NCI-H345 (cell line): ENCODE measurements around the gene GRIA1.

Experiments used
- DNase-seq: peaks from one replicate; lab custom pipeline; 2025; lab: John Stamatoyannopoulos, UW

The GRIA1 gene

DNA sequence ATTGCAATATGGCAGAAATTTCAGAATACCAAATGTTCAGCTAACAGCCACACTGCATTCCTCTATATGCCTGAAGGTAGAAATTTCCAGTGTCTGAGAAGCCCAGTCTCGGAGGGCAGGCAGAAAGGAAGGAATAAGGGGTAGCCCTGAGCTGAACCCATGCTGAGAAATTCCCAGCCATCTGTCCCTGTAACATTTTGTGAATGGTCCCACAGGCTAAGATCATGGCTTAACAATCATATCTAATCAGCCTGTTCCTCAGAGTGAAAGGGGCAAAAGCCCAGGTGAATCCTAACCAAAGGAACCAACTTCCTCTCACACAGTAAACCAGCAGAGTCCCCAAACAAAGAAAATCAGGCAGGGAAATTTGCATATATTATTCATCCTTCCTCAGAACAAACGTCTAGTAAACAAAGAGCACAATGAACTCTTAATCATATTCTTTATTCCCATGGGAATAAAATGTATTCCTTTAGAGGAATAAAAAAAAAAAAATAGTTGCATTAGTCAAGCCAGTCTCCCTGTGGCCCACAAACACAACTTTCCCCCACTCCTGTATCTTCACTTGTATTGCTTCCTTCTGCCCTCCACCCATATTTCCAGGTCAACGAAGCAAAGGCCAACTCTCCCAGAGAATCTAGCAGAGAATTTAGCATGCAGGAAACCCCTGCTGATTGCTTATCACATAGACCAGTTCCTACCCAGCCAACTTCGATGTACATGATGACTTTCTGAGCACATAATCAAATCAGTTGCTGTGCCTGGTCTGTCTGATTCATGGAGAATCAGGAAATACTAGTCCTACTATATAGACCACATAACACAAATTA, 290.6 kb downstream of the GRIA1 start:
- no peak for DNase-seq

DNA sequence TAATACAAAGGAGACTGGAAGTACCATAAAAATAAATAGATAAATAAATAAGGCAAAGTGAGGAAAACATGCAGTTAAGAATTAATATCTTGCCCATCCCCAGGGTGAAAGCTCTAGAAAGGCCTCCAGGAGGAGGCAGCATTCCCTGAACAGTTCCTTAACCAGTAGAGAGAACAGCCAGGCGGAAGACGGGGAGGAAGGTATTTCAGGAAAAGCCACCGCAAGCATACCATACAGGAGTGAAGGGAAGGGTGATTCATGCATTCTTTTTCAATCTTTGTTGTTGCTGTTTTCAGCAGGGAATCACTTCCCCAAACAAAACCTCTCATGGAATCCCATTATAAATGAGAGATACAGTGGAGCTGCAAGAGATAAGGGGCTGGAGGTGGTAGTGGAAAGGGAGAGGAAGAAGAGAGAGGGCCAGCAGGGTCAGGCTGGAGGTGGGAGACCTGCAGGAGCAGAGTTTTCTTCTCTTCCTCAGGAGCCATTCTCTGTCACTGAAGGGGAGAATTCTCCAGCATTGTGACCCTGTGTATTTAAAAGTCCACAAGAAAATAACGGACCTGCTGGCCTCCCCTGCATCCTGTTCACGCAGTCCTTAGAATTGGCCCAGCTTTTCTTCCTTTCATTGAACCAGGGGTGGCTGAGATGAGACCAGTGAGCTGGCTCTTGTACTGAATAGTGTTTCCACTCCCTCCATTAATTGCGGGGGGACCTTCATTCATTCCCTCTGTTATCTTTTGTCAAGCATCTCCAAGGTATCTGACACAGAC, 292.3 kb downstream of the GRIA1 start:
- no peak for DNase-seq

DNA sequence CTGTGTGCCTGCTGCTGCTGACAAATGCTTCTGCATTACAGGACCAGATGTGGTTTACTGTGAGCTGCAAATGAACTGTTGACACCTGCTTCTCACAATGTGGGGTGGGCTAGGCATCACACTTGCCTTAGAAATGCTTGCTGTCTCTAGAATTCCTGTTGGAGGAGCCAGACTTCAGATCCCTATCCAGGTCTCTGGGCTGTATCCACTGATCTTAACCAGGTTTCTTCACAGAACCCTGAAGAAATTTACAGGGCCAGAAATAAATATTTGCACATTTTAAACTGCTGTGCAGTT, 292.8 kb downstream of the GRIA1 start:
- DNase-seq: no peak

DNA sequence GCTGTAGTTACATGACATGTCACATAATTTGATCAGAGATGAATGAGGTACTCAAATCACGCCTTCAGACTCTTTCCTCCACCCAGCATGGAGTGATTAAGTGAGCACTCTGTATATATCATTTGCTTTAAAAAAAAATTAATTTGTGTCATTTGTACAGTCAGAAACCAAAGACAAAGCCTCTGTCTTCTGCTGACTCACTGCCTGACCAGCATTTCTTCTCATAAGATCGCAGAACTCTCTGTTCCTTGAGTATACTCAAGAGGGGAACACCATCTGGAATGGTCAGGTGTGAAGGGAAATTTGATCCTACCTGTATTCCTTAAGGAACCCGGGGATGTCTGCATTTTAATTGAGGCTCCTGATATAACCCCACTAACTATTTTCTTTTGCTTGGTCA, 293.8 kb downstream of the GRIA1 start:
- DNase-seq: no peak

DNA sequence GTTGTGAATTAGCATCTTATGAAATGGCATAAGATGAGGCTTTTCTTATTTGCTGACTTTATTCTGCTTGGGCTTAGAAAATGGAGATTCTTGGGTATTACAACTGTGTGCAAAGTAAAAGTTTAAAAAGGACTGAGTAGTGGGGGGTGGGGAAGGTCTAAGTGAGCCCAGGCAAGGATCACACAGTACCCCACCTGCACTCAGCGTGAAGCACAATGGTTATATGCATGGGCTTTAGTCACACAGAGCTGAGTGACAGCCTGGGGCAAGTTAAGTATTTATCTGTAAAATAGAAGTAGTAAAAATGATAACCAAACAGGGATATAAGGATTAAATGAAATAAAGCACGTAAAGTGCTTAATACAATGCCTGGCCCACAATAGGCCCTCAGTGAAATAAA, 300.9 kb downstream of the GRIA1 start:
- no peak for DNase-seq

DNA sequence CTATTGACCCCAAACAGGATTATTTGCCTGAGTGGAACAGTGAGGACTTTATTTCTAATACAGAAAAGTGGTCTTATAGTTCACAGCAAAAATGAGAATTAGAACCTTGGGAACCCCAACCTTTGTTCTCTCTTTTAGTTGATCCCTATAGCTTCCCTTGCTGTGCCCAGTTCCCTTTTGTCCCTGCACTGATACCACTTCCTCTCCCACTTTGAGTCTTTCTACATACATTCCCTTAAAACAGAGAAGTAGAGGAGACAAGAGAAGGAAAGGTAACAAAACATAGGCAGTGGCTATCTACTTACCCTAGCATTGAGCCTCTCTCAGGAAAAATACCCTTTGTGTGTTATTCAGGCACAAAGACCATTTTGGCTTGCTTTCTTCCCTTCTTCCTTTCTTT, 301.8 kb downstream of the GRIA1 start:
- DNase-seq: no peak

DNA sequence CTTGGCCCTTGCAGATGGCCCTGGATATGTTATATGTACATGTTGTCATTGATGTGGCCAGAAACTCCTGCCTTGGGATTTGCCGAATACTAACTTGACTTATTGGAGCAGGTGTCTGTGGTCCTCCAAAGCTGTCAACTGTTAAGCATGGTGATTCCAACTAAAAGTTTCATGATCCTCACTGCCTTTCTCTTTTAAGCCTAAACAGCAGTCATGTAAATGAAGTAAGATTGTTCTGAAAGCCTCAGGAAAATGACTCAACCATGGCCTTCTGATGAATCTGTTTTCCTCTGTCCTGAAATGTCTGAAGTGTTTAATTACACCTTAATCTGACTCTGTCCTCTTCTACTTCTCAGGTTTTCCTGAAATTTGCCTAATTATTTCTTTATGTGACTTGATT, 303.2 kb downstream of the GRIA1 start:
- no peak for DNase-seq

DNA sequence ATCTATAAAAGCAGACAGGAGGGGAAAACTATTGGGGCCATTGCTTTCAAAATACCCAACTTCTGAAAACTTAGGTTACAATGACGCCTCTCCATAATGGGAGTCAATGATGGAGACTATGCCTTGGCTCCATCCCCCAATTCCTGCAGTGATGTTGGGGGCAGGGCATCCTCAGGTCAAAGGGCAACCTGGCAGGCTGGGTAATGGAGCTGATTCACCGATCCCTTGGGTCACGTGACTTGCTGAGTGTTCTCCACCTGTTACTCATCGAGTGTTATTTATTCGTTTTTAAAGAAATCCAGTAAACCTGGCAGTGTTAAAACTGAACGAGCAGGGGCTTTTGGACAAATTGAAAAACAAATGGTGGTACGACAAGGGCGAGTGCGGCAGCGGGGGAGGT, 303.9 kb downstream of the GRIA1 start:
- DNase-seq: no peak

DNA sequence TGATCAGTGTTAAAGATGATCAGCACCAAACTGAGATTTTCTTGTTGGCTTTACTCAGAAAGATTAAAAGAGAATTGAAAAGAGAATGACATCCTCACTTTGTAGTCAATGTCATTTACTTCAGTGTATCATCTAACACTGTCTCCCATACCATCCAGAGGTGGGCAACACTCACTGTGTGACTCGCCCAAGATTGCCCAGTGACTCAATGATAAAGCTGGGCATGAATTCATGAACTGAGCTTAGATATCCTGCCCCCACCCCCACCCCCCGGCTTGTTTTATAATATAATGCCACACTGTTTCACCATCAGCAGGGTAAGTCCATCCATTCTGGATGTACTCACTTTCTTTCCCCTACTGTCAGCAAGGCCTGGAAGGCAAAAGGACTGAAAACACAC, 306.1 kb downstream of the GRIA1 start:
- DNase-seq: no peak

DNA sequence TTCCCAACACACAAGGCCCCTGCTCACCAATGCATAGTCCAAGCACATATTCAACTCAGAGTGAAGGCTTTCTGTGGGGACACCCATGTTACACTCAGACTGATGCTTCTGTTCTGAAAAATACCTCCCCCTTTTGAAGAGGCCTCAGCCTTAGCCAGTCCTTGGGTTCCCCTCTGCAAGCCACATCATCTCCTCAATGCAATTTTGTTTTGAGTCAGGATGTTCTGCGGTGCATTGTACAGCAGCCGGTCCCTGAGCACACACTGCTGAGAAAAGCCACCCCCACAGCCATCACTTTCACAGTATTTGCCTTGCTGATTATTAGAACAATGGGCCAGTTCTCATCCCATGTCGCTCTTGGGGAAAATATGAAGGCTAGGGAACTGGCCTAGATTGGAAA, 307.0 kb downstream of the GRIA1 start:
- no peak for DNase-seq

DNA sequence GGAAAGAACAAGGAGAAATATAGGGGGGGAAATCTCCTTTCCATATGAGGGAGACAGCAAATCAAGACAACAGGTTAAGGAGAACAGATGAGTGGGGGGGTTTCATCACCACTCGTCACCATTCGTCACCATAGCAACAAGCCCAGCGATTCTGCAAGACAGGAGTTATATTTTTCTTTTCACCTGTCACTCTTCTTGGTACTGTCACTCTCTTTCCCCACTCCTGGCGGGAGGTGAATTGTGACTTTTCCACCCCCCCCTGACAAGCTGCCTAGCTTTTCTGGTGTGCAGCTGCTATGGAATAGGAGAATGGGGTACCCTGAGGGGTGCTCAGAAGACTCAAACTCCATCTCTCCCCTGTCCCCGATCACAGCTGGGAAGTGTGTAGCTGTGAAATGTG, 308.4 kb downstream of the GRIA1 start:
- DNase-seq: no peak

DNA sequence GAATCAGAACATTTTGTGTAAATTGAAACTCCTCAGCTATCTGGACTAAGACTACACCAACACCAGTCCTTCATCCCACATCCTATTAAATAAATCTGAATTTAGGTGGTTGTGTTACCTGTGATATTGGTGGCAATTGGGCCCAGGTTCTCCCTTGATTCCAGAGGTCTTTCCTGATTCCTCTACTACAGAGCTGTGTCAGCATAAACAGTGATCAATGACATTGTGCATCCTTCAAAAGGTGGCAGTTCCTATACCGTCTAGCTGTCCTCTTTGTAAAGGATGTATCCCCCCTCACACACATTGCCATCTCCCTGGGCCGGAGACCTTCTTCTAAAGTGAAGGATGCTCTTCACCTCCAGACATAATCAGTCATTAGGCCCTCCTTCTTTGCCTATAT, 309.0 kb downstream of the GRIA1 start:
- no peak for DNase-seq

DNA sequence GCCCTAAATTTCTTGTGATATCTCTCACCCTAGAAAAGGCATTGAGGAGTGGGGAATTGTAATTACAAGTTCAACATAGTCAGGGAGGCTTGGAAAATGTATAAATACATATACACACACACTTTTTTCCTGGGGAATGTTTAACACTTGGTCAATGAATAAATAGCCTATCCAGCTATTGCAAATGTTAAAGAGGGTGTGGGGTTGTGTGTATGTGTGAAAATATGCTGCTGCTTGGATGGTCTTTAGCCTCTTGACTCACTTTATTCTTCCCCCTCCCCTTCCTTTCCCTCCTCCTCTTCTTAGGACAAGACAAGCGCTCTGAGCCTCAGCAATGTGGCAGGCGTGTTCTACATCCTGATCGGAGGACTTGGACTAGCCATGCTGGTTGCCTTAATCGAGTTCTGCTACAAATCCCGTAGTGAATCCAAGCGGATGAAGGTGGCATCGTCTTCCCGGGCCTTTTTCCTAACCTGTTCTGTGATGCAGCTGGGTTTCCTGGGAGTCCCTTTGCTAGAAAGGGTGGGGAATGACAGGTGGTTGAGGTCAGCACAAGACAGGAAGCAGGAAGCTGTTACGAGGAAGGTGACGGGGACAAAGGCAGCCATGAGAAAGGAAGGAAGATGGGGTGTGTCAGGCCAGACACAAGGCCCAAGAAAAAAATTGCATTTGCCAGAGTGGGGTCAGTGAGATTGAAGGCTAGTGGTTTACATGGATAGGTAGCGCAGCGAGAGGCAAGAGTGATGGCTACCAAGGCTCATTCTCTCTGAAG, 311.8 kb downstream of the GRIA1 start:
- no peak for DNase-seq

DNA sequence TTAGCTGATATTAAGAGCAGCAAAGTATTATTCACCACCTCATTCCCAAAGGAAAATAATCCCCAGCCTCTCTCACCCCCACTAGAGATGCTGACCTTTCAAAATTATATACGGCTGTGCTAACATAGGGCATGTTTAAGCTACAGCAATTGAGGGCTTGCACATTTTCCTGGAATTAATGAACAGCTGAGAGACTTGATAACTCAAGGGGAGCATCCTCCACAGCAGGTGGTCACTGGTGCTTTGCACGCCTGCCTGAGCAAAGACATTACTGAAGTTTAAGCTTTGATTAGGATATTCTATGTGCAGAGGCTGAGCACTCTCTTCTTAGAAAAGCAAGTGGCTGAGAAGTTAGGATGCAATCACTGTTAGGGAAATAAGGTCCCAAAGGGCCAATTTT, 317.3 kb downstream of the GRIA1 start:
- no peak for DNase-seq

DNA sequence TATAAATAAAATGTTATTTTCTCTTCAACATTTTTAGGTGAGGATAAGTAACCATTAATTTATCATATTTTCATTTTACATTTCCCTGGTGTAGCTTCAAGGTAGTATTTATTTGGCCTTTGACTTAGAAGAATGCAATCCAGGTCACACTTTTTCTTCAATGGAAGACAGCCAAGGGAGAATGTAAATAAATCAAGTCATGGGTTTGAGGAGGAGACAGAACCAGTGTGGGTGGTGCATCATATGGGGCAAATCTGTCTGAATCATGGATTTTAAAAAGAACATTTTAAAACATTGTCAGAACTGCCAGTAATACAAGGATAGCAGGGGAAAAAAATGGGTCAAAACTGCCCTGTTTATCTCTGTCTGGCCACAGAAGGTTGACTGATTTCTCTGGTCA, 318.7 kb downstream of the GRIA1 start:
- DNase-seq: no peak

DNA sequence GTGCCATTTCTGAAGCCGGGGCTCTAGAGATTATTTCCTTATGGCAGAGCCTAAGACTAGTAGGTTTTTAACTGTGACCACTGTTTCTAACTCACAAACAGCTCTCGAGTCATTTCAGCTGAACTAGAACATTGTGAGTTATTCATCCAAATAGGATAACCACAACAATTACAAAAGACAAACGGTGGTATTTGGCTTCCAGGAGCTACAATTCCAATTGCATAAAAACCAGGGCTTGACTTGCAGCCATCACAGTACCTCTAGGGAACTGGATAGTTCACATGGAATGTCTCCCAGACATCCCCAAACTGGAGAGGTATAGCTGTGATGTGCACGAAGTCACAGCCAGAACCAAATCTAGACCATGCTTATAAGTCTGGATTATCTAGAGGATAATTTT, 323.4 kb downstream of the GRIA1 start:
- DNase-seq: no peak

DNA sequence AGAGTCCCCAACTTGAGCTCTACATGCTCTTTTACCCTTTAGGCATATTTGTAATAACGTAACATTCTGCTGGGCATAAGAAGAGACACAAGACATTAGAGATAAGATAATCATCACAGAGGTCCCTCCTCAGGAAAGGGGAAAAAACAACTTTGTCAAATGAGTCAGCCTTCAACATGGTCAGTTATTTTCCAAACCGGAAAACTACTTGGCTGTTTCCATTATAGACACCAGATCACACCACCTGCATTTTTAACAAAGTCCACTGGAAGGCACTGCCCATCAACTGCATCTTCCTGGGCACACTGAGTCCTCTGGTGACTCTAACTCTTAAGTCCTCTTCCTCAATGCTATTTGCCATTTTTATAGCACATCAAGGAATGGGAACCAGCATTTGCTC, 326.4 kb downstream of the GRIA1 start:
- DNase-seq: no peak

DNA sequence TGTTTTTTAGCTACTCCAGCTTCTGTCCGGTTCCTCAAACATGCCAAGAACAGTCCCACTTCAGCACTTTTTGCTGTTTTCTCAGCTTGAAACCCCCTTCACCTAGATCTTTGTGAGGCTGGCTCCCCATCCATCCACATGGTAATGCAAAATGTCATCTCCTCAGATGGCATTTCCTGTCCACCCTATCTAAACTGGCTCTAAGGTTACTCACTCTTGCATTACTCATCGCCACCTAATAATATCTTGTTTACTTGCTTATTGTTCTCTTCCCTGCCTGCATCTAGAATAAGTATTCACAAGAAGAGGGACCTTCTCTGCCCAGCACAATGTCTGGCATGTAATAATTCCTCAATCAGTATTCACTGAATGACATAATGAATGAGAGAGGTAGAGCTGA, 328.2 kb downstream of the GRIA1 start:
- DNase-seq: no peak

DNA sequence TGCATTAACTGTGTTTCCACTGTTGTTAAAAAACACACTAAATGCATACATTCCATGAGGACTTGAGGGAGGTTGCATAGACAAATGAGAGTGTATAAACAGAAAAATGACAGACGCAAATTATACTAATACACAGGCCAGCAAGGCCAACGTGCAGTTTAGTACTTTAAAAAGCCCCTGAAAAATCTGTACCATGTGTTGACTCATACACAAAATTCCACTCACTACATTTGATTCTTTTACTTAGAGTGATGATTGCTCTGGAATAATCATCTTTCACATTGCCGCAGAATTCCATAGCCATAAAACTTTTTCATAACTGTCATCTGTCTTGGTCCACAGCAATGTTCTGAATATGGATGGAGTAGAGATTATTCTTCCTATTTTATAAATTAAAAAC, 332.6 kb downstream of the GRIA1 start:
- DNase-seq: no peak

DNA sequence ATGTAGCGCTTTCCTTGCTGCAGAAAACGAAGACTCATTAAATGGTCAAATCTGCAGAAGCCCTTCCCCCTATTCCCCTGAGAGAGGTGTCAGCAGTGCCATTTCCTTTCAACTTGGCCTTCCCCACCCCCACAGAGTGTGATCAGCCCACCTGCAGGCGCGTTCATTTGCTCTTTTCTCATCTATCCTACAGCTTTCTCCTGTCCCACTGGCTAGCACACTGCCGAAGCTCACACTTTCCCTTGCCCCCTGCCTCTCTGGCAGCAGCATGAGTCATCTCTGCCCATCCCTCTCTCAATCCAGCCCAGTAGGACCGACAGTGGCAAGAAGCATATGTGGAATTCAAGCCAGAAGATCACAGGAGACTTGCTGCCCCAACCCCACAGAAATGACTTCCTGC, 334.4 kb downstream of the GRIA1 start:
- DNase-seq: no peak

DNA sequence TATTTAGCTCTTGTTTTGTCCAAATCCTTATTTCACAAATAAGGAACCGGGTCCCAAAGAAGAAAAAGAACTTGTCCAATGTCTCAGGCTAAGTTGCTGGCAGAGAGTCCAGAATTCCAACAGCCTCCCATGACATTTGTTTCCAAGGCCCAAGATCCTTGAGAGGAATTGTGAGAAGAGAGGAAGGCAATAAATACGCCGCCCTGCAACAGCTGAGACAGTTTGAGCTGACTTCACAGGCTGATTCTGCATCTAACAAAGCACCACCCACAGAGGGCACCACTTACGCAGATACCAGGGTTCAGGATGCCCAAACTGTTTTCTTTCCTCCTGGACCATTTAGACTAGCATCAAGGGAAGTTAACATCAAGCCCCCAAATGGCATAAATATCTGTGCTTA, 336.9 kb downstream of the GRIA1 start:
- no peak for DNase-seq

DNA sequence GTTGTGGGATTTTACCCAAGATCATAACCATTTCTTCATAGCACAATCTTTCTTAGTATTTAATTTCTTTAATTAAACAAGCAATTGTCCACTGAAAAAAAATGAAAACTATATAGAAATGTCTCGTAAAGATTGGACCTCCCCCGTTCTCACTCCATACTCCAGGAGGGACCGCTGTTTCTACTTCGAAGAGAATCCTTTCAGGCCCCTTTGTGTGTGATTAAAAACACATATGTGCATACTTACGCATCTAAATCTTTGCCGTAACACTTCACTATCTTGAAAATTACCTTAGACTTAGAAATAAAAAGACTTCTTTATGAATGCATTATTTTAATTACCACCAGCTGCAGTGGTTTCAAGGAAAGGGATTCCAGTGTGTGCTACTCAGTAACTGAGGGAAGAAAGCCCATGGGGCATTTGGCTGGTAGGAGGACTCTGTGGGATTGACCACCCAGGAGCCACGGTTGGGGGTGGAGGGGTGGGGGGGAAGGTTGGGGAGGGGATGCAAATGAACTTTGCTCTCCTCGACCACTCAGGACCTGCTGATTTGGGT, 339.1 kb downstream of the GRIA1 start:
- DNase-seq: no peak

DNA sequence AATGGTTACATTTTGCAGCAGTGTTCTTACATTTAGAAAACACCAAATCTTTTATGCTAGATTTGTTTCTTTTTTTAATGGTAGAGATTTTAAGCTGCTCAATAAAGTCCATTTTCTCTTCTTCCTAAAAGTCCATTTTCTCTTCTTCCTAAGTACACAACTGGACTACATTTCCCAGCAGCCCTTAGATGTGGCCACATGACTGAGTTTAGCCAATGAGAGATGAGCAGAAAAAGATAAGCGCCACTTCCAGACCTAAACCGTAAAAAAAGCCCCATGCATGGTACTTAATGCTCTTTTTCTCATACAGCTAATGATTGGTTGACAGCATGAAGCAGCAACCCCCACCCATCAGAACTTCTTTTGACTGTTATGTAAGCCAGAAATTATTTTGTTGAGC, 341.5 kb downstream of the GRIA1 start:
- DNase-seq: no peak
